Measurements from ENCODE around the gene DHRS9.

GRCh38 chr2:169107645-169108044, 38.3 kb downstream of the DHRS9 start:
- TF ChIP-seq CTCF (conservative IDR thresholded peaks at IDR 0.05; ENCODE audit: low read length) (no peak), EZH2phosphoT487 (IDR thresholded peaks at IDR 0.05; ENCODE audit: borderline replicate concordance) (no peak)
